PC-9 (cell line): ENCODE results near the gene ANKRD6. TPM values are rescaled to one million over a fixed set of nuclear protein-coding genes. Genes with fewer than 3 reads are reported as not detected.

Source experiments
- BruUV-seq: library from RNA; stranded (reverse); fragments of 400-500 nt; replicated peaks from 2 replicates; lab custom pipeline; 2021; lab: Mats Ljungman, UMichigan
- CTCF ChIA-PET: fragments of 300-600 bp; sonication (Branson Sonifier 250); formaldehyde crosslinking; loops from one replicate; lab custom pipeline; 2022; ENCODE audit warnings: antibody characterized with exemption; lab: Charles Lee
- POLR2A ChIA-PET: fragments of 300-600 bp; sonication (Branson Sonifier 250); formaldehyde crosslinking; loops from one replicate; lab custom pipeline; 2022; ENCODE audit warnings: antibody characterized with exemption; ENCODE audit not compliant: unreplicated experiment; lab: Charles Lee
- DNase-seq, 2 experiments: peaks; one replicate each; pipeline versions ENCODE4 v3.0.0 to v3.0.0-alpha.2; 2015 to 2022; ENCODE audit warnings: mixed read lengths in 1 of 2
- H2AFZ ChIP-seq: fragments of 200-600 bp; sonication (generic); 2 replicates; pipeline ENCODE4 v1.8.1; 2017; ENCODE audit warnings: antibody characterized with exemption
- H3F3A ChIP-seq: fragments of 200-600 bp; sonication (generic); 2 replicates; pipeline ENCODE4 v1.8.1; 2017; ENCODE audit warnings: antibody characterized with exemption, mild to moderate bottlenecking, low read depth; ENCODE audit not compliant: insufficient read depth
- H3K27ac ChIP-seq: fragments of 200-600 bp; sonication (generic); 2 replicates; pipeline ENCODE4 v1.6.1; 2016; ENCODE audit warnings: mixed run types
- H3K27me3 ChIP-seq: fragments of 200-600 bp; sonication (generic); 2 replicates; pipeline ENCODE4 v1.6.1; 2016; ENCODE audit warnings: low read depth, mixed run types; ENCODE audit not compliant: insufficient read depth
- H3K36me3 ChIP-seq: fragments of 200-600 bp; sonication (generic); 2 replicates; pipeline ENCODE4 v1.6.1; 2016; ENCODE audit warnings: low read depth, mixed run types
- H3K4me1 ChIP-seq: fragments of 200-600 bp; sonication (generic); replicated peaks from 2 replicates; pipeline ENCODE4 v1.6.1; 2016; ENCODE audit warnings: mixed run types; ENCODE audit not compliant: insufficient read depth
- H3K4me2 ChIP-seq: fragments of 200-600 bp; sonication (generic); 2 replicates; pipeline ENCODE4 v1.6.1; 2017; ENCODE audit warnings: mixed run types
- H3K4me3 ChIP-seq: fragments of 200-600 bp; sonication (generic); 2 replicates; pipeline ENCODE4 v1.6.1; 2016; ENCODE audit warnings: mixed run types
- H3K79me2 ChIP-seq: fragments of 200-600 bp; sonication (generic); 2 replicates; pipeline ENCODE4 v1.6.1; 2017; ENCODE audit warnings: low read depth, mixed run types
- H3K9me2 ChIP-seq: fragments of 200-600 bp; sonication (generic); 2 replicates; pipeline ENCODE4 v1.8.1; 2017; ENCODE audit warnings: mild to moderate bottlenecking; ENCODE audit not compliant: insufficient read depth
- H3K9me3 ChIP-seq: fragments of 200-600 bp; sonication (generic); 2 replicates; pipeline ENCODE4 v1.8.1; 2016; ENCODE audit warnings: low read depth; ENCODE audit not compliant: insufficient read depth
- H4K20me1 ChIP-seq: fragments of 200-600 bp; sonication (generic); 2 replicates; pipeline ENCODE4 v1.8.1; 2017; ENCODE audit not compliant: insufficient read depth
- EZH2 ChIP-seq: fragments of 200-600 bp; sonication (generic); IDR thresholded peaks from 2 replicates; pipeline ENCODE4 v1.8.0; 2017; ENCODE audit warnings: antibody characterized with exemption, low read depth
- intact Hi-C: fragments of 100-400 bp; cut with micrococcal nuclease; formaldehyde crosslinking; loops from one replicate; pipeline ENCODE4 v1.10.0; 2022; ENCODE audit not compliant: unreplicated experiment
- total RNA-seq: library from RNA; stranded (reverse); gene quantifications from 2 replicates; pipeline ENCODE4 v1.2.3, GENCODE V29; 2021
- TF ChIP-seq, protein P1 (sequence below): fragments of 200-600 bp; sonication (generic); conservative IDR thresholded peaks from 2 replicates; pipeline ENCODE4 v1.6.1; 2017; ENCODE audit warnings: mixed run types, antibody characterized with exemption, mild to moderate bottlenecking, moderate library complexity

Gene ANKRD6
- total RNA-seq, 1 experiment from 2014 or later: 1.8 TPM

DNA sequence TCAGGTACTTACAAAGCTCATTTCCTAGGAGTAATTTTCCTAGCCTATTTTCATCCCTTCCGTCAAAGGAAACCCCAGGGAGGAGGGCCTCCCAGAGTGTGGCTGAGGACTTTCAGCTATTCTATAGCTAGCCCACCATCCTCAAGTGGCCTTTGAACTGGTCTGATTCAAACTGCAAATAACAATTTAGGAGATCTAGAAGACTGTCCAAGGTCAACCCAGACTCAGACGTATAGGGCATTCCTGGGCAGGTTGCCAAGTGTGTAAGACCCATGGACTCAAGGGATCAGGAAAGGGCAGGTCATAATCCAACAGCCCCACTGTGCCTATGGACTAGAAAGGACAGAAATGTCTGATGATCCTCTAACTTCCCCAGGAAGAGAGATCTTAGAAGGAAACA is 18.7 kb upstream of the ANKRD6 start:
- Histone ChIP-seq H3K4me3 (no peak overlapping the region), H3K9me2 (no peaks in the 10 kb centered on the region), H3K27ac (no peak overlapping the region), H3K9me3 (no peaks in the 10 kb centered on the region), H3K4me1 (no peaks in the 10 kb centered on the region), H2AFZ (no peak overlapping the region), H3K79me2 (no peaks in the 10 kb centered on the region), H3F3A (no peaks in the 10 kb centered on the region), H4K20me1 (no peaks in the 10 kb centered on the region), H3K27me3 (peaks cover 15% of the 10 kb centered on the region), H3K36me3 (no peaks in the 10 kb centered on the region), H3K4me2 (no peak overlapping the region)
- TF ChIP-seq, protein P1, sequence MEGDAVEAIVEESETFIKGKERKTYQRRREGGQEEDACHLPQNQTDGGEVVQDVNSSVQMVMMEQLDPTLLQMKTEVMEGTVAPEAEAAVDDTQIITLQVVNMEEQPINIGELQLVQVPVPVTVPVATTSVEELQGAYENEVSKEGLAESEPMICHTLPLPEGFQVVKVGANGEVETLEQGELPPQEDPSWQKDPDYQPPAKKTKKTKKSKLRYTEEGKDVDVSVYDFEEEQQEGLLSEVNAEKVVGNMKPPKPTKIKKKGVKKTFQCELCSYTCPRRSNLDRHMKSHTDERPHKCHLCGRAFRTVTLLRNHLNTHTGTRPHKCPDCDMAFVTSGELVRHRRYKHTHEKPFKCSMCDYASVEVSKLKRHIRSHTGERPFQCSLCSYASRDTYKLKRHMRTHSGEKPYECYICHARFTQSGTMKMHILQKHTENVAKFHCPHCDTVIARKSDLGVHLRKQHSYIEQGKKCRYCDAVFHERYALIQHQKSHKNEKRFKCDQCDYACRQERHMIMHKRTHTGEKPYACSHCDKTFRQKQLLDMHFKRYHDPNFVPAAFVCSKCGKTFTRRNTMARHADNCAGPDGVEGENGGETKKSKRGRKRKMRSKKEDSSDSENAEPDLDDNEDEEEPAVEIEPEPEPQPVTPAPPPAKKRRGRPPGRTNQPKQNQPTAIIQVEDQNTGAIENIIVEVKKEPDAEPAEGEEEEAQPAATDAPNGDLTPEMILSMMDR: no peak
- TF ChIP-seq EZH2: no peak
- BruUV-seq: no TSS peak
- no peak for DNase-seq
- intact Hi-C loops: no loop called here
- ChIA-PET CTCF (no interaction called here), POLR2A (interaction anchor here (0.6 kb wide), 1 partner anchor 116 kb away, joined by 4 read pairs; no protein-coding TSS in a partner anchor)

DNA sequence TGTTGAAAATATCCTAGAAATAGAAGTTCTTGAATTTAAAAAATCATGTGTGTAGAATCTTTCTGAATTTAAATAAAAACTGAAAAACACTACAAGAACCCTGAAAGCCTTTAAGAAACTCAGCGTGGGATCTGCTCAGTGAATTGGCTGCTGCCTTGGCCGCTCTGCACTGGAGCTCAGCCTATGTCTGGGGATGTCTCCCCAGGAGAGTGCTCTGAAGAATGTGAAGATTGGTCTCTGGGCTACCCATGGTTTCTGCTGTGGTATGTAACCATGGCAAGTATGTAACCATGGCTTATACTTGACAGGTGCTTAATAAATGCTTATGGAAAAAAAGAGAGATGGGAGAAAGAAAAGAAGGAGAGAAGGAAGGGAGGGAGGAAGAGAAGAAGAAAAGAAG is 17.8 kb upstream of the ANKRD6 start:
- ChIA-PET CTCF (interaction anchor here (0.6 kb wide), 1 partner anchor 1602 kb away, joined by 3 read pairs; no protein-coding TSS in a partner anchor), POLR2A (no interaction called here)
- TF ChIP-seq, protein P1: no peak
- no peak for TF ChIP-seq EZH2
- Histone ChIP-seq H2AFZ (no peak overlapping the region), H3K4me1 (no peaks in the 10 kb centered on the region), H3F3A (no peaks in the 10 kb centered on the region), H4K20me1 (no peaks in the 10 kb centered on the region), H3K79me2 (no peaks in the 10 kb centered on the region), H3K36me3 (no peaks in the 10 kb centered on the region), H3K9me3 (no peaks in the 10 kb centered on the region), H3K4me3 (no peak overlapping the region), H3K4me2 (no peak overlapping the region), H3K27ac (no peak overlapping the region), H3K27me3 (peaks cover 15% of the 10 kb centered on the region), H3K9me2 (no peaks in the 10 kb centered on the region)
- intact Hi-C loops: no loop called here
- no TSS peak for BruUV-seq
- DNase-seq: no peak

DNA sequence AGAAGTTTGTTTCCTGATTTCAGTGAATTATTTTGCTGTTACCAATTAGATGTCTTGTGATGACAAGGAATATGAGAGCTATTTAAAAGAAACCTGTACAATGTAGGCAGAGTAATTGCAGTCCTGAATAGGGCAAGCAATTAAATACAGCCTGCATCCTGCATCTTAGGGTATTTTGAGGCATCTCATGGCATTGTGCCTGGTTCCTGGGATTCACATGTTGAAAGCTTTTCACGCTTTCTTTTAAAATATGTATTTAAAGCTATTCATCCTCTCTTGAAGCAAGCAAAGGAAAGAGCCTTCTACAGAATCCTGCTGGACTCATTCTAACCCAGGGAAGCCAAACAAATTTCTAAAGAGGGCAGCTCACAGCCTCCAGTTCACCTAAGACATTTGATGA is 16.2 kb upstream of the ANKRD6 start:
- Histone ChIP-seq H4K20me1 (no peaks in the 10 kb centered on the region), H3K4me2 (no peak overlapping the region), H3K27me3 (peaks cover 11% of the 10 kb centered on the region; the same call in 1 of the 2 replicates), H2AFZ (no peak overlapping the region), H3K9me2 (no peaks in the 10 kb centered on the region), H3F3A (no peaks in the 10 kb centered on the region), H3K4me3 (no peak overlapping the region), H3K27ac (no peak overlapping the region), H3K9me3 (no peaks in the 10 kb centered on the region), H3K79me2 (no peaks in the 10 kb centered on the region), H3K4me1 (no peaks in the 10 kb centered on the region), H3K36me3 (no peaks in the 10 kb centered on the region)
- no peak for DNase-seq
- intact Hi-C loops: no loop called here
- BruUV-seq: no TSS peak
- ChIA-PET POLR2A (no interaction called here), CTCF (no interaction called here)
- TF ChIP-seq, protein P1: no peak
- no peak for TF ChIP-seq EZH2
